ENCODE results near the gene CDADC1. TPM values are rescaled to one million over a fixed set of nuclear protein-coding genes. Genes with fewer than 3 reads are reported as not detected.

The CDADC1 gene
- total RNA-seq, 5 donors from 2014 or later (not counting 1 experiment from before 2014, with no cell fraction given): 8.6 to 16.1 (median 12.5) TPM

- Histone ChIP-seq H3K36me3 (ENCODE audit: control insufficient read depth in 2 of 2, extremely low read depth in 1 of 2, insufficient read depth in 1 of 2, low read length in 1 of 2) (peaks cover 0 to 14% of the 10 kb centered on the region in 2 donors), H3K27ac (ENCODE audit: low read length) (no peak overlapping the region), H3K9me3 (no peaks in the 10 kb centered on the region), H3K27me3 (replicated peaks in 1 of 2; ENCODE audit: control insufficient read depth in 2 of 2, extremely low read depth in 1 of 2, insufficient read depth in 2 of 2, low read length in 1 of 2) (no peaks in the 10 kb centered on the region), H3K4me3 (ENCODE audit: control insufficient read depth in 1 of 2, extremely low read depth in 1 of 2, low read length in 1 of 2) (no peak overlapping the region), H3K4me1 (ENCODE audit: control insufficient read depth in 1 of 2, extremely low read depth in 1 of 2, insufficient read depth in 2 of 2, low read length in 2 of 2) (no peaks in the 10 kb centered on the region)
- CTCF ChIA-PET: interaction anchor here (0.7 to 4.0 kb wide), 6 partner anchors 20 to 51 kb away, joined by 3 to 24 read pairs (median 4); no protein-coding TSS in a partner anchor
- Mint-ChIP-seq H3K36me3 (peaks cover 34% of the 10 kb centered on the region), H3K4me1 (no peaks in the 10 kb centered on the region), H3K27me3 (no peaks in the 10 kb centered on the region), H3K27ac (no peak overlapping the region), H3K9me3 (no peaks in the 10 kb centered on the region), H3K4me3 (no peak overlapping the region)
- WGBS (ENCODE audit: insufficient coverage): no CpG with 5 or more reads among the region's 2 CpGs
- DNase-seq (no peak), ATAC-seq (replicated peaks in 1 of 4) (no peak)
- POLR2A ChIA-PET: no interaction called here
These were observed 30.5 kb downstream of the CDADC1 start for GRCh38 chr13:49278211-49278610.

GRCh38 chr13:49279112-49279511, 31.4 kb downstream of the CDADC1 start:
- 95% methylated on average over 5 of the region's 5 CpGs for WGBS (ENCODE audit: insufficient coverage)
- no peak for ATAC-seq (replicated peaks in 1 of 4)
- POLR2A ChIA-PET: no interaction called here

GRCh38 chr13:49279885-49280284, 32.2 kb downstream of the CDADC1 start:
- H3K9me3 Mint-ChIP-seq: no peaks in the 10 kb centered on the region
- POLR2A ChIA-PET: no interaction called here

More at GRCh38 chr13:49279112-49279511, 31.4 kb downstream of the CDADC1 start:
- Mint-ChIP-seq H3K9me3 (no peaks in the 10 kb centered on the region), H3K4me1 (no peaks in the 10 kb centered on the region), H3K36me3 (peaks cover 40% of the 10 kb centered on the region), H3K27me3 (no peaks in the 10 kb centered on the region), H3K27ac (no peak overlapping the region), H3K4me3 (no peak overlapping the region)
- peaks cover 0 to 14% of the 10 kb centered on the region in 2 donors for H3K36me3 ChIP-seq (ENCODE audit: control insufficient read depth in 2 of 2, extremely low read depth in 1 of 2, insufficient read depth in 1 of 2, low read length in 1 of 2)
- no peak overlapping the region for H3K27ac ChIP-seq (ENCODE audit: low read length)
- H3K27me3 ChIP-seq (replicated peaks in 1 of 2; ENCODE audit: control insufficient read depth in 2 of 2, extremely low read depth in 1 of 2, insufficient read depth in 2 of 2, low read length in 1 of 2): no peaks in the 10 kb centered on the region
- H3K4me3 ChIP-seq (ENCODE audit: control insufficient read depth in 1 of 2, extremely low read depth in 1 of 2, low read length in 1 of 2): no peak overlapping the region
- H3K4me1 ChIP-seq (ENCODE audit: control insufficient read depth in 1 of 2, extremely low read depth in 1 of 2, insufficient read depth in 2 of 2, low read length in 2 of 2): no peaks in the 10 kb centered on the region
- H3K9me3 ChIP-seq: no peaks in the 10 kb centered on the region
- no peak for DNase-seq
- CTCF ChIA-PET: interaction anchor here (0.9 to 4.0 kb wide), 6 partner anchors 22 to 64 kb away, joined by 3 to 24 read pairs (median 8); no protein-coding TSS in a partner anchor

GRCh38 chr13:49287995-49288394, 40.3 kb downstream of the CDADC1 start:
- ChIA-PET CTCF (no interaction called here), POLR2A (no interaction called here)
- Histone ChIP-seq H3K27ac (ENCODE audit: low read length) (no peak overlapping the region), H3K9me3 (no peaks in the 10 kb centered on the region), H3K27me3 (replicated peaks in 1 of 2; ENCODE audit: control insufficient read depth in 2 of 2, extremely low read depth in 1 of 2, insufficient read depth in 2 of 2, low read length in 1 of 2) (no peaks in the 10 kb centered on the region), H3K36me3 (ENCODE audit: control insufficient read depth in 2 of 2, extremely low read depth in 1 of 2, insufficient read depth in 1 of 2, low read length in 1 of 2) (peaks cover 0 to 10% of the 10 kb centered on the region in 2 donors), H3K4me1 (ENCODE audit: control insufficient read depth in 1 of 2, extremely low read depth in 1 of 2, insufficient read depth in 2 of 2, low read length in 2 of 2) (no peaks in the 10 kb centered on the region), H3K4me3 (ENCODE audit: control insufficient read depth in 1 of 2, extremely low read depth in 1 of 2, low read length in 1 of 2) (no peak overlapping the region)
- H3K9me3 Mint-ChIP-seq: no peaks in the 10 kb centered on the region
- H3K27ac Mint-ChIP-seq: no peak overlapping the region
- H3K36me3 Mint-ChIP-seq: peaks cover 35% of the 10 kb centered on the region
- ATAC-seq (replicated peaks in 1 of 4): no peak
- H3K4me3 Mint-ChIP-seq: no peak overlapping the region
- H3K27me3 Mint-ChIP-seq: no peaks in the 10 kb centered on the region
- peaks cover 7% of the 10 kb centered on the region in 3 donors for H3K4me1 Mint-ChIP-seq
- DNase-seq: no peak
- no CpG with 5 or more reads among the region's 1 CpG for WGBS (ENCODE audit: insufficient coverage)

More at GRCh38 chr13:49279885-49280284, 32.2 kb downstream of the CDADC1 start:
- DNase-seq: no peak
- no peak overlapping the region for H3K27ac Mint-ChIP-seq
- H3K27me3 Mint-ChIP-seq: no peaks in the 10 kb centered on the region
- H3K36me3 ChIP-seq (ENCODE audit: control insufficient read depth in 2 of 2, extremely low read depth in 1 of 2, insufficient read depth in 1 of 2, low read length in 1 of 2): peaks cover 0 to 14% of the 10 kb centered on the region in 2 donors
- H3K27me3 ChIP-seq (replicated peaks in 1 of 2; ENCODE audit: control insufficient read depth in 2 of 2, extremely low read depth in 1 of 2, insufficient read depth in 2 of 2, low read length in 1 of 2): no peaks in the 10 kb centered on the region
- H3K4me1 ChIP-seq (ENCODE audit: control insufficient read depth in 1 of 2, extremely low read depth in 1 of 2, insufficient read depth in 2 of 2, low read length in 2 of 2): no peaks in the 10 kb centered on the region
- no peak for ATAC-seq (replicated peaks in 1 of 4)
- H3K9me3 ChIP-seq: no peaks in the 10 kb centered on the region
- H3K4me3 ChIP-seq (ENCODE audit: control insufficient read depth in 1 of 2, extremely low read depth in 1 of 2, low read length in 1 of 2): no peak overlapping the region
- no peak overlapping the region for H3K4me3 Mint-ChIP-seq
- CTCF ChIA-PET: interaction anchor here (0.7 to 4.0 kb wide), 10 partner anchors 23 to 1453 kb away, joined by 3 to 24 read pairs (median 7); partner anchors contain the start of gene CDADC1 (in 1 of the 2)
- H3K36me3 Mint-ChIP-seq: peaks cover 42% of the 10 kb centered on the region
- no peak overlapping the region for H3K27ac ChIP-seq (ENCODE audit: low read length)
- no peaks in the 10 kb centered on the region for H3K4me1 Mint-ChIP-seq

GRCh38 chr13:49288458-49288857, 40.7 kb downstream of the CDADC1 start:
- H3K27ac ChIP-seq (ENCODE audit: low read length): no peak overlapping the region
- POLR2A ChIA-PET: no interaction called here
- H3K9me3 Mint-ChIP-seq: no peaks in the 10 kb centered on the region
- H3K4me1 Mint-ChIP-seq: peaks cover 7% of the 10 kb centered on the region in 3 donors
- peaks cover 0 to 10% of the 10 kb centered on the region in 2 donors for H3K36me3 ChIP-seq (ENCODE audit: control insufficient read depth in 2 of 2, extremely low read depth in 1 of 2, insufficient read depth in 1 of 2, low read length in 1 of 2)
- no peaks in the 10 kb centered on the region for H3K27me3 ChIP-seq (replicated peaks in 1 of 2; ENCODE audit: control insufficient read depth in 2 of 2, extremely low read depth in 1 of 2, insufficient read depth in 2 of 2, low read length in 1 of 2)
- no peak overlapping the region for H3K4me3 ChIP-seq (ENCODE audit: control insufficient read depth in 1 of 2, extremely low read depth in 1 of 2, low read length in 1 of 2)
- no peaks in the 10 kb centered on the region for H3K9me3 ChIP-seq
- peaks cover 32% of the 10 kb centered on the region for H3K36me3 Mint-ChIP-seq
- DNase-seq (no peak), ATAC-seq (replicated peaks in 1 of 4) (no peak)
- CTCF ChIA-PET: no interaction called here
- H3K4me1 ChIP-seq (ENCODE audit: control insufficient read depth in 1 of 2, extremely low read depth in 1 of 2, insufficient read depth in 2 of 2, low read length in 2 of 2): no peaks in the 10 kb centered on the region
- H3K27me3 Mint-ChIP-seq: no peaks in the 10 kb centered on the region
- H3K4me3 Mint-ChIP-seq: no peak overlapping the region
- H3K27ac Mint-ChIP-seq: no peak overlapping the region

GRCh38 chr13:49292742-49293486, 45.2 kb downstream of the CDADC1 start:
- H3K27me3 Mint-ChIP-seq: no peaks in the 10 kb centered on the region
- Histone ChIP-seq H3K27me3 (replicated peaks in 1 of 2; ENCODE audit: control insufficient read depth in 2 of 2, extremely low read depth in 1 of 2, insufficient read depth in 2 of 2, low read length in 1 of 2) (no peaks in the 10 kb centered on the region), H3K27ac (ENCODE audit: low read length) (no peak overlapping the region), H3K4me1 (ENCODE audit: control insufficient read depth in 1 of 2, extremely low read depth in 1 of 2, insufficient read depth in 2 of 2, low read length in 2 of 2) (no peaks in the 10 kb centered on the region), H3K4me3 (ENCODE audit: control insufficient read depth in 1 of 2, extremely low read depth in 1 of 2, low read length in 1 of 2) (no peak overlapping the region), H3K9me3 (no peaks in the 10 kb centered on the region), H3K36me3 (ENCODE audit: control insufficient read depth in 2 of 2, extremely low read depth in 1 of 2, insufficient read depth in 1 of 2, low read length in 1 of 2) (peaks cover 0 to 14% of the 10 kb centered on the region in 2 donors)
- no peaks in the 10 kb centered on the region for H3K9me3 Mint-ChIP-seq
- H3K36me3 Mint-ChIP-seq: peaks cover 22% of the 10 kb centered on the region
- CTCF ChIA-PET: no interaction called here
- 67% methylated on average over 1 of the region's 6 CpGs for WGBS (ENCODE audit: insufficient coverage)
- POLR2A ChIA-PET: interaction anchor here in 1 of 2 donors (0.5 kb wide), 1 partner anchor 112 kb away, joined by 3 read pairs; no protein-coding TSS in a partner anchor
- H3K4me3 Mint-ChIP-seq: peak overlapping the region in 1 of 3 donors; percentile 24
- peak overlapping the region in 1 of 2 donors; percentile 28 for H3K27ac Mint-ChIP-seq
- DNase-seq (peak in 1 of 35 experiments; percentile 13), ATAC-seq (replicated peaks in 1 of 4) (no peak)
- peaks cover 7% of the 10 kb centered on the region in 3 donors for H3K4me1 Mint-ChIP-seq
